Measurements from ENCODE around the gene ERC2. TPM values are rescaled to one million over a fixed set of nuclear protein-coding genes. Genes with fewer than 3 reads are reported as not detected.

The ERC2 gene
- total and polyA plus RNA-seq, 2 of the 13 experiments (the other 11 are each of a cell fraction or from before 2014, with no cell fraction given) = 0.16 to 0.22 TPM

- TF ChIP-seq ZNF407 (CRISPR knock-in tag; IDR thresholded peaks at IDR 0.05; ENCODE audit: not compliant biosample characterization) = no peak
- no peak for TF ChIP-seq ZNF883 (CRISPR knock-in tag; IDR thresholded peaks at IDR 0.05; ENCODE audit: not compliant biosample characterization)
- no peak for TF ChIP-seq NFRKB (IDR thresholded peaks at IDR 0.05)
- TF ChIP-seq ZNF546 (CRISPR knock-in tag; conservative IDR thresholded peaks at IDR 0.05) = no peak
- no peak for TF ChIP-seq RBAK (CRISPR knock-in tag; IDR thresholded peaks at IDR 0.05)
- TF ChIP-seq MEIS1 (CRISPR knock-in tag; IDR thresholded peaks at IDR 0.05; ENCODE audit: borderline replicate concordance) = no peak
Observed at GRCh38 chr3:55884491-55885285, 583.6 kb downstream of the ERC2 start (continued).
